ENCODE data around the gene BRIP1.
"Not testable (repeated sequence)": the region's sequence is repeated elsewhere in the genome, so short reads cannot be mapped to it uniquely, and the experiment has no call there.

Gene BRIP1

DNA sequence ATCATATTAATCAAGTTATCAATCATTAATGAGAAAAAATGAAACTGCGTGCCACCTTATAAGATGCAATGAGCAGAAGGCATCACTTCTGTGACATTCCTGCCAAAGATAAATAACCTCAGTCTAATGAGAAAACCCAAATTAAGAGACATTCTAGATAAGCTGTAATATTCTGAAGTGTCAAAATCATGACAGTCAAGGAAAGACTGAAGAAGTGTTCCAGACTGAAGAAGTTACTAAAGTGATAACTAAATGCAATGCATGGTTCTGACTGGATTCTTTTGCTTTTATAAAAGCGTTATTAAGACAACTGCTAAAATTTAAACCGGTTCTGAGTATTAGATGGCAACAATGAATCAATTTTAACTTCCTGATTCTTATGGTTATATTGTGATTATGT is 30.9 kb downstream of the BRIP1 start:
- TF ChIP-seq Cebpa-rat (IDR thresholded peaks at IDR 0.05) = no peak
- Histone ChIP-seq H3K27me3 (no peaks in the 10 kb centered on the region), H3K4me3 (no peak overlapping the region), H4K20me1 (no peaks in the 10 kb centered on the region), H3K27ac (no peak overlapping the region), H3K4me2 (no peak overlapping the region), H3K9me3 (peaks cover 9% of the 10 kb centered on the region), H3K9ac (no peak overlapping the region), H3K36me3 (peaks cover 16% of the 10 kb centered on the region), H3K4me1 (no peaks in the 10 kb centered on the region)

DNA sequence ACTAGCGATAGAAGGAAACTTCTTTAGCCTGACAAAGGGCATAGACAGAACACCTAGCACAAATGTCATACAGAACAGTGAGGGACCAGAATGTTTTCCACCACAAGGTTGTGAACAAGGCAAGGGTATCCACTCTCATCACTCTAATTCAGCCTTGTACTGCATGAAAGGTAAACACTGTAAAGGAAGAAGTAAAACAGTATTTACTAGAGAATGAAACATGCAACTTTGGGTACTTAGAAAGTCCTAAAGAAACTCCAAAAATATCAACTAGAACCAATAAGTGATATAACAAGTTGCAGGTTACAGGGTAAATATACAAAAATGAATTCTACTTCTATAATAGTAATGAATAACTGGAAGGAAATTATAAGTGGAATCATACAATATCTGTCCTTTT is 32.2 kb downstream of the BRIP1 start:
- Histone ChIP-seq H3K9me3 (peaks cover 12% of the 10 kb centered on the region), H3K4me1 (no peaks in the 10 kb centered on the region), H3K27ac (no peak overlapping the region), H3K4me3 (no peak overlapping the region), H3K36me3 (peaks cover 28% of the 10 kb centered on the region), H3K9ac (no peak overlapping the region), H4K20me1 (no peaks in the 10 kb centered on the region), H3K4me2 (no peak overlapping the region), H3K27me3 (no peaks in the 10 kb centered on the region)
- no peak for TF ChIP-seq Cebpa-rat (IDR thresholded peaks at IDR 0.05)

DNA sequence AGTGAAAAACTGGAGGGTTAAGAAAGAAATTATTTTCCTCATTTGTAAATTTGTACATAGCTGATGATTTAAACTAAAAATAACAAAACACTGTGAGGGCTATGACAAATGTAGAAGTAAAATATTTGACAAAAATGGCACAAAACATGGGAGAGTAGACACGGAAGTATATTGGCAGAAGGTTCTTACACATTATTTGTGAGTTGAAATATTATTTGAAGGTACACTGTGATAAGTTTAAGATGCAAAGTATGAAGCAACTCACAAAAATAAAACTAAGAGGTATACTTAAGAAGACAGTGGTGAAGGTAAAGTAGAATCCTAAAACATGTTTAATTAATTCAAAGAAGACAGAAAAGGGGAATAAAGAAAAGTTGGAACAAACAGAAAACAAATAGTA is 34.6 kb downstream of the BRIP1 start:
- Histone ChIP-seq H3K9ac (no peak overlapping the region), H3K4me1 (no peaks in the 10 kb centered on the region), H3K27ac (no peak overlapping the region), H3K27me3 (no peaks in the 10 kb centered on the region), H3K4me3 (no peak overlapping the region), H3K36me3 (peaks cover 43% of the 10 kb centered on the region), H3K4me2 (no peak overlapping the region), H3K9me3 (peaks cover 23% of the 10 kb centered on the region), H4K20me1 (no peaks in the 10 kb centered on the region)
- no peak for TF ChIP-seq Cebpa-rat (IDR thresholded peaks at IDR 0.05)

DNA sequence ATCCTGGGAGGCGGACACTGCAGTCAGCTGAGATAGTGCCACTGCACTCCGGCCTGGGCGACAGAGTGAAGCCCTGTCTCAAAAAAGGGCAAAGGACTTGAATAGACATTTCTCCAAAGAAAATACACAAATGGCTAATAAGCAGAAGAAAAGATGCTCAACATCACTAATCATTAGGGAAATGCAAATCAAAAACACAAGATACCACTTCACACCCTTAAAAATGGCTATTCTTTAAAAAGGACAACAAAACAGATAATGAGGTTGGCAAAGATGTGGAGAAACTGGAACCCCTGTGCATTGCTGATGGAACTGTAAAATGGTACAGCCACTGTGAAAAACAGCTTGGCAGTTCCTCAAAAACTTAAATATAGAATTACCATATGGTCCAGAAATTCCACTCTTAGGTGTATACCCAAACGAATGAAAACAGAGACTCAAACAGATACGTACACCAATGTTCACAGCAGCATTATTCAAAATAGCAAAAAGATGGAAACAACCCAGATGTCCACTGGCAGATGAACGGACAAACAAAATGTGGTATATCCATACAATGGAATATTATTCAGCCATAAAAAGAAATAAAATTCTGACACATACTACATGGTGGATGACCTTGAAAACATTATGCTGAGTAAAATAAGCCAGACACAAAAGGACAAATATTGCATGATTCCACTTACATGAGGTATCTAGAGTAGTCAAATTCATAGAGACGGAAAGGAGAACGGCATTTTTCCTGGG is 35.5 kb downstream of the BRIP1 start:
- H3K4me3 ChIP-seq = no peak overlapping the region
- H3K36me3 ChIP-seq = peaks cover 46% of the 10 kb centered on the region
- no peak overlapping the region for H3K9ac ChIP-seq
- no peaks in the 10 kb centered on the region for H4K20me1 ChIP-seq
- H3K27ac ChIP-seq = no peak overlapping the region
- no peaks in the 10 kb centered on the region for H3K27me3 ChIP-seq
- no peak overlapping the region for H3K4me2 ChIP-seq
- no peaks in the 10 kb centered on the region for H3K4me1 ChIP-seq
- TF ChIP-seq Cebpa-rat (IDR thresholded peaks at IDR 0.05) = no peak
- H3K9me3 ChIP-seq = peaks cover 23% of the 10 kb centered on the region

DNA sequence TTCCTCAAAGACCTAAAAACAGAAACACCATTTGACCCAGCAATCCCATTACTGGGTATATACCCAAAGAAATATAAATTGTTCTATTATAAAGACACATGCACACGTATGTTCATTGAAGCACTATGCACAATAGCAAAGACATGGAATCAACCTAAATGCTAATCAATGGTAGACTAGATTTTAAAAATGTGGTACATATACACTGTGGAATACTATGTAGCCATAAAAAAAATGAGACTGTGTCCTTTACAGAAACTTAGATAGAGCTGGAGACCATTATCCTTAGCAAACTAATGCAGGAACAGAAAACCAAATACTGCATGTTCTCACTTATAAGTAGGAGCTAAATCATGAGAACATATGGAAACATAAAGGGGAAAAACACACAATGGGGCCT is 36.5 kb downstream of the BRIP1 start:
- H3K27ac ChIP-seq, H3K4me1 ChIP-seq, H3K4me3 ChIP-seq, H3K27me3 ChIP-seq, H3K9ac ChIP-seq, H4K20me1 ChIP-seq, H3K4me2 ChIP-seq: not testable (repeated sequence)
- peaks cover 54% of the 10 kb centered on the region for H3K36me3 ChIP-seq
- H3K9me3 ChIP-seq = peaks cover 26% of the 10 kb centered on the region

DNA sequence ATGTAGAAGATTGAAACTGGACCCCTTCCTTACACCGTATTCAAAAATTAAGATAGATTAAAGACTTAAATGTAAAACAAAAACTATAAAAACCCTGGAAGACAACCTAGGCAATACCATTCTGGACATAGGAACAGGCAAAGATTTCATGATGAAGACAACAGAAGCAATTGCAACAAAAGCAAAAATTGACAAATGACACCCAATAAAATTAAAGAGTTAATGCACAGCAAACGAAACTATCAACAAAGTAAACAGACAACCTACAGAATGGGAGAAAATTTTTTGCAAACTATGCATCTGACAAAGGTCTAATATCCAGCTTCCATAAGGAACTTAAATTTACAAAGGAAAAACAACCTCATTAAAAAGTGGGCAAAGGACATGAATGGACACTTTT is 37.1 kb downstream of the BRIP1 start:
- H3K4me3 ChIP-seq, H3K27me3 ChIP-seq, H3K27ac ChIP-seq, H3K4me2 ChIP-seq, H4K20me1 ChIP-seq, H3K4me1 ChIP-seq, H3K9ac ChIP-seq: not testable (repeated sequence)
- H3K9me3 ChIP-seq = peaks cover 32% of the 10 kb centered on the region
- H3K36me3 ChIP-seq = peaks cover 60% of the 10 kb centered on the region

DNA sequence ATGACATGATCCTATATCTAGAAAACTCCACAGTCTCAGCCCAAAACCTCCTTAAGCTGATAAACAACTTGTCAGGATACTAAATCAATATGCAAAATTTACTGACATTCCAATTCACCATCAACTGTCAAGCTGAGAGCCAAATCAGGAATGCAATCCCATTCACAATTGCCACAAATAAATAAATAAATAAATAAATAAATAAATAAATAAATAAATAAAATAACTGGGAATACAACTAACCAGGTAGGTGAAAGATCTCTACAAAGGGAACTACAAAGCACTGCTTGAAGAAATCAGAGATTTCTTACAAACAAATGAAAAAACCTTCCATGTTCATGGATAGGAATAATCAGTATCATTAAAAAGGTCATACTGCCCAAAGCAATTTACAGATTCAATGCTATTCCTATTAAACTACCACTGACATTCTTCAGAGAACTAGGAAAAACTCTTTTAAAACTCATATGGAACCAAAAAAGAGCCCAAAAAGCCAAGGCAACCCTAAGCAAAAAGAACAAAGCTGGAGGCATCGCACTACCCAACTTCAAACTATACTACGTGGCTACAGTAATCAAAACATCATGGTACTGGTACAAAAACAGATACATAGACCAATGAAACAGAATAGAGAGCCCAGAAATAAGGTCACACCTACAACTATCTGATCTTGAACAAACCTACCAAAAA is 37.7 kb downstream of the BRIP1 start:
- TF ChIP-seq Cebpa-rat (IDR thresholded peaks at IDR 0.05) = no peak
- Histone ChIP-seq H3K36me3 (peaks cover 66% of the 10 kb centered on the region), H3K4me2 (no peak overlapping the region), H3K9ac (no peak overlapping the region), H3K4me1 (no peaks in the 10 kb centered on the region), H3K27ac (no peak overlapping the region), H3K27me3 (no peaks in the 10 kb centered on the region), H3K9me3 (peaks cover 38% of the 10 kb centered on the region), H3K4me3 (no peak overlapping the region), H4K20me1 (no peaks in the 10 kb centered on the region)

DNA sequence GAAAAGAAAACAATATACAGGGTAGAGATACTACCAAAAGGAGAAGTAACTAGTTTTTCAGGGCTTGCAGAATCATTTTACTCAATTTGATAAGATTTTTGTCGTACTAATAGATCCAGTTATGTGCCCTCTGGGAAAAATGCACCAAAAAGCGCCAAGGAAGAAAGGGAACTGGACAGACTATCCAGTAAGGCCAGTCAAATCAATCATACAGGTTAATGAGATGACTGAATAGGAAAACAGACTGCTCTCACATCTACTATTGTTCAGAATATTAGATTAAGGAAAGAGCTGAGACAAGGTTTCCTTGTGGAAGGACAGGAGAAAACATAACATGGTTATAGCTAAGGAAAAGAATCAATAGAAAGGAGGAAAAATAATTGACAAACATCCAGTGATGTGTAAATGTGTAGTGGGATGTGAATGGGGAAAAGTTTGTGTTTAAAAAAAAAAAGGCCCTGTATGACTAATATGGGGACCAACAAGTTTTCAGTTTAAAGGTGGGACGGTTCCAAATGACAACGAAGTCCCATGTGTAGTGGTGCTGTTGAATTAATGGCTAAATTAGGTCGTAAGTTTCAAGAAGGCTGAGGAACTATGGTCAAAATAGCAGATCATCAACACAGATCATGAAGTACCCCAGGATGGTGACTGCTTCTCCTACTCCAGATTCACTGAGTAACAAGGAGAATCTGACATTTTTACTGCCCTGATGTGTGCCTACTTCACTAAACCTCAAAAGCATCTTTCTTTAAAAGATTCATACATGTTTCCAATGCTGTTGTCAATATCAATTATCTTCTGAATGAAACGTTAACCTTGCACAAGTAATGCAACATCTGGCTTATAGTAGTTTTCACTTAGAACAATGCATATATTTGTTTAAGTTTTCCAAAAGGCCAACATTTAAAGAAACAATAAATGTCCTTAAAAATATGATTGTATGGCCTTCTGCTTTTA is 40.7 kb downstream of the BRIP1 start:
- H3K27ac ChIP-seq = no peak overlapping the region
- no peaks in the 10 kb centered on the region for H3K4me1 ChIP-seq
- no peaks in the 10 kb centered on the region for H4K20me1 ChIP-seq
- H3K36me3 ChIP-seq = peaks cover 75% of the 10 kb centered on the region
- no peak overlapping the region for H3K9ac ChIP-seq
- H3K4me2 ChIP-seq = no peak overlapping the region
- peaks cover 35% of the 10 kb centered on the region for H3K9me3 ChIP-seq
- no peak for TF ChIP-seq Cebpa-rat (IDR thresholded peaks at IDR 0.05)
- no peak overlapping the region for H3K4me3 ChIP-seq
- no peaks in the 10 kb centered on the region for H3K27me3 ChIP-seq

DNA sequence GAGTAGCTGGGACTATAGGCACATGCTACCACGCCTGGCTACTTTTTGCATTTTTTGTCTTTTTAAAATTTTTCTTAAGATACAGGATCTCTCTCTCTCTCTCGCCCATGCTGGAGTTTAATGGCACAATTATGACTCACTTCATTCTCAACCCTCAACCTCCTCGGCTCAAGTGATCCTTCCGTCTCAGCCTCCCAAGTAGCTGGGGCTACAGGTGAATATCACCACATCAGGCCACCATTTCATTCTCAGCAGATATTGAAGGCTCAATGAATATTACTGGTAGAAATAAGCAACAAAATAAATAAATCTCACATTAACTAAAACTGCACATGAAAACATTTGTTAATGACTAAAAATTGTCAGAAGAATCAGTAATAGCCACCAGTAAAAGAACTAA is 41.7 kb downstream of the BRIP1 start:
- peaks cover 29% of the 10 kb centered on the region for H3K9me3 ChIP-seq
- no peak overlapping the region for H3K9ac ChIP-seq
- H3K4me2 ChIP-seq = no peak overlapping the region
- no peaks in the 10 kb centered on the region for H3K27me3 ChIP-seq
- no peak overlapping the region for H3K4me3 ChIP-seq
- no peak overlapping the region for H3K27ac ChIP-seq
- peaks cover 65% of the 10 kb centered on the region for H3K36me3 ChIP-seq
- no peaks in the 10 kb centered on the region for H4K20me1 ChIP-seq
- no peaks in the 10 kb centered on the region for H3K4me1 ChIP-seq
- no peak for TF ChIP-seq Cebpa-rat (IDR thresholded peaks at IDR 0.05)

DNA sequence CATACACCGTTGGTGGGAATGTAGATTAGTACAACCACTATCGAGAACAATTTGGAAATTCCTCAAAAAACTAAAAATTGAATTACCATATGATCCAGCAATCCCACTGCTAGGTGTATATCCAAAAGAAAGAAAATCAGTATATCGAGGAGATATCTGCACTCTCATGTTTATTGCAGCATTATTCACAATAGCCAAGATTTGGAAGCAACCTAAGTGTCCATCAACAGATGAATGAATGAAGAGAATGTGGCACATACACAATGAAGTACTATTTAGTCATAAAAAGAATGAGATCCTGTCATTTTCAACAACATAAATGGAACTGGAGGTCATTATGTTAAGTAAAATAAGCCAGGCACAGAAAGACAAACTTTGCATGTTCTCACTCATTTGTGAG is 44.1 kb downstream of the BRIP1 start:
- not testable (repeated sequence) for H3K4me3 ChIP-seq, H3K9ac ChIP-seq, H3K27ac ChIP-seq, H4K20me1 ChIP-seq, H3K27me3 ChIP-seq, H3K4me1 ChIP-seq, H3K4me2 ChIP-seq
- Histone ChIP-seq H3K36me3 (peaks cover 52% of the 10 kb centered on the region), H3K9me3 (peaks cover 18% of the 10 kb centered on the region)

Data from BLaER1 (cell line).